ENCODE data around the gene SMARCD2.
A peak's percentile ranks its signal among the peaks of the same experiment; 100 is the strongest.

Gene SMARCD2

DNA sequence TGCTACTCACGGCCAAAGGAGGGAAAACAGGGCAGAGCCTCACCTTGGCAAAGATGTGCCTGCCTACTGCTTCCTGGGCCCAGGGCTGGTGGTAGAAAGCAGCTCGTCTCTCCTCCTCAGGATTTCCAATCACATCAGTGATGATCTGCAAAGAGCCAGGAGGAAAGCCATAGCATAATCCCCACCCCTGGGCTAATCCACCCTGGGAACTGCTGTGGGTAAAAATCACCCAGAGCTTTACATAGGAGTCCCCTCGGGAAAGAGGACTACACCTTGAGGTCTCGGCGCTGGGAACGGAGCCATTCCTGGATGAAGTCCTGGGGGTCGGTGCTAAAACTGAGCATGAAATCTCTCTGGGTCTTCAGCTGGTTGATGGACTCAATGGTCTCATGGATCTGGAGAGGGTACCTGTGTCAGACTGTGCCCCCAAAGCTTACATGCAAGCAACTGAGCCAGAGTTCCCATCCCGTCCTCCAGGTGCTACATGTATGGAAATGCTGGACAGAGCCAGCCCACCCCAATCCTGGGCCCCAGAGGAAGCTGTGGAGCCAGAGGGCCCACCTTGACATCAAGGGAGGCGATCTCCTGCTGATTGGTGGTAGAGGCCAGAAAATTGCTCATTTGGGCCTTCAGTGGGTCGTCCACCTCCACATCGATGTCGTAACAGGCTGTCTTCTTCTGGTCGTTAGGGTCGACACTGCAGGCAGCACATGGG is 9.3 kb downstream of the SMARCD2 start:
- Histone ChIP-seq H3K27me3 (ENCODE audit: insufficient read depth, poor library complexity, severe bottlenecking) (no peaks in the 10 kb centered on the region), H3K4me3 (replicated peaks; ENCODE audit: insufficient read depth, low read length) (no peak overlapping the region), H3K27ac (replicated peaks) (no peak overlapping the region)
- TF ChIP-seq SPI1 (IDR thresholded peaks at IDR 0.05; ENCODE audit: borderline replicate concordance, low read depth), result no peak
- peak; percentile 4; the same call in 1 of the 2 replicates for TF ChIP-seq POLR2AphosphoS5 (IDR thresholded peaks at IDR 0.05; ENCODE audit: low read depth)
- TF ChIP-seq GABPA (IDR thresholded peaks at IDR 0.05; ENCODE audit: low read depth), result no peak
- no peak for DNase-seq (ENCODE audit: low read depth in 1 of 2, low spot score in 1 of 2)

DNA sequence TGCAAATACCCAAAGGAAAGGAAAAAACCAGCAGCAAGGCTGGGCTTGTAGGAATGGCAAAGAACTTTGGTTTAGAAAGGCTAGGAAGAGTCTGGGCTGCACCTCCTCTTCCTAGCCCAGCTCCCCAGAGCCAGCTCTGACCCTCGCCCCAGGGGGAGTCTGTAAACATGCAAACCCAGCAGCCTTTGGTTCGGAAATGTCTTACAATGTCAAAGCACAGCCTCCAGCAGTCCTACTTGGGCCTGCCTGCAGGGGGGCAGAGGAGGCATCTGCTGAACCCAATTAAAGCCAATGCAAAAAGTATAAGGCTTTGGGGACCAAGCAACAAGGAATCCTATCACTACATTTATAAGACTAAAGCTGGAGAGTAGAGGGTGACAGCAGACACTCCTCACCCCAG is 10.0 kb downstream of the SMARCD2 start:
- no peak for DNase-seq (ENCODE audit: low read depth in 1 of 2, low spot score in 1 of 2)
- Histone ChIP-seq H3K4me3 (replicated peaks; ENCODE audit: insufficient read depth, low read length) (no peak overlapping the region), H3K27ac (replicated peaks) (no peak overlapping the region), H3K27me3 (ENCODE audit: insufficient read depth, poor library complexity, severe bottlenecking) (no peaks in the 10 kb centered on the region)
- no peak for TF ChIP-seq SPI1 (IDR thresholded peaks at IDR 0.05; ENCODE audit: borderline replicate concordance, low read depth)
- TF ChIP-seq POLR2AphosphoS5 (IDR thresholded peaks at IDR 0.05; ENCODE audit: low read depth), result no peak
- no peak for TF ChIP-seq GABPA (IDR thresholded peaks at IDR 0.05; ENCODE audit: low read depth)
- TF ChIP-seq, protein P1, sequence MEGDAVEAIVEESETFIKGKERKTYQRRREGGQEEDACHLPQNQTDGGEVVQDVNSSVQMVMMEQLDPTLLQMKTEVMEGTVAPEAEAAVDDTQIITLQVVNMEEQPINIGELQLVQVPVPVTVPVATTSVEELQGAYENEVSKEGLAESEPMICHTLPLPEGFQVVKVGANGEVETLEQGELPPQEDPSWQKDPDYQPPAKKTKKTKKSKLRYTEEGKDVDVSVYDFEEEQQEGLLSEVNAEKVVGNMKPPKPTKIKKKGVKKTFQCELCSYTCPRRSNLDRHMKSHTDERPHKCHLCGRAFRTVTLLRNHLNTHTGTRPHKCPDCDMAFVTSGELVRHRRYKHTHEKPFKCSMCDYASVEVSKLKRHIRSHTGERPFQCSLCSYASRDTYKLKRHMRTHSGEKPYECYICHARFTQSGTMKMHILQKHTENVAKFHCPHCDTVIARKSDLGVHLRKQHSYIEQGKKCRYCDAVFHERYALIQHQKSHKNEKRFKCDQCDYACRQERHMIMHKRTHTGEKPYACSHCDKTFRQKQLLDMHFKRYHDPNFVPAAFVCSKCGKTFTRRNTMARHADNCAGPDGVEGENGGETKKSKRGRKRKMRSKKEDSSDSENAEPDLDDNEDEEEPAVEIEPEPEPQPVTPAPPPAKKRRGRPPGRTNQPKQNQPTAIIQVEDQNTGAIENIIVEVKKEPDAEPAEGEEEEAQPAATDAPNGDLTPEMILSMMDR (IDR thresholded peaks at IDR 0.05; ENCODE audit: insufficient read depth, low read length), result no peak
- TF ChIP-seq, protein P2, sequence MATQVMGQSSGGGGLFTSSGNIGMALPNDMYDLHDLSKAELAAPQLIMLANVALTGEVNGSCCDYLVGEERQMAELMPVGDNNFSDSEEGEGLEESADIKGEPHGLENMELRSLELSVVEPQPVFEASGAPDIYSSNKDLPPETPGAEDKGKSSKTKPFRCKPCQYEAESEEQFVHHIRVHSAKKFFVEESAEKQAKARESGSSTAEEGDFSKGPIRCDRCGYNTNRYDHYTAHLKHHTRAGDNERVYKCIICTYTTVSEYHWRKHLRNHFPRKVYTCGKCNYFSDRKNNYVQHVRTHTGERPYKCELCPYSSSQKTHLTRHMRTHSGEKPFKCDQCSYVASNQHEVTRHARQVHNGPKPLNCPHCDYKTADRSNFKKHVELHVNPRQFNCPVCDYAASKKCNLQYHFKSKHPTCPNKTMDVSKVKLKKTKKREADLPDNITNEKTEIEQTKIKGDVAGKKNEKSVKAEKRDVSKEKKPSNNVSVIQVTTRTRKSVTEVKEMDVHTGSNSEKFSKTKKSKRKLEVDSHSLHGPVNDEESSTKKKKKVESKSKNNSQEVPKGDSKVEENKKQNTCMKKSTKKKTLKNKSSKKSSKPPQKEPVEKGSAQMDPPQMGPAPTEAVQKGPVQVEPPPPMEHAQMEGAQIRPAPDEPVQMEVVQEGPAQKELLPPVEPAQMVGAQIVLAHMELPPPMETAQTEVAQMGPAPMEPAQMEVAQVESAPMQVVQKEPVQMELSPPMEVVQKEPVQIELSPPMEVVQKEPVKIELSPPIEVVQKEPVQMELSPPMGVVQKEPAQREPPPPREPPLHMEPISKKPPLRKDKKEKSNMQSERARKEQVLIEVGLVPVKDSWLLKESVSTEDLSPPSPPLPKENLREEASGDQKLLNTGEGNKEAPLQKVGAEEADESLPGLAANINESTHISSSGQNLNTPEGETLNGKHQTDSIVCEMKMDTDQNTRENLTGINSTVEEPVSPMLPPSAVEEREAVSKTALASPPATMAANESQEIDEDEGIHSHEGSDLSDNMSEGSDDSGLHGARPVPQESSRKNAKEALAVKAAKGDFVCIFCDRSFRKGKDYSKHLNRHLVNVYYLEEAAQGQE (IDR thresholded peaks at IDR 0.05; ENCODE audit: insufficient replicate concordance, low read depth), result no peak

DNA sequence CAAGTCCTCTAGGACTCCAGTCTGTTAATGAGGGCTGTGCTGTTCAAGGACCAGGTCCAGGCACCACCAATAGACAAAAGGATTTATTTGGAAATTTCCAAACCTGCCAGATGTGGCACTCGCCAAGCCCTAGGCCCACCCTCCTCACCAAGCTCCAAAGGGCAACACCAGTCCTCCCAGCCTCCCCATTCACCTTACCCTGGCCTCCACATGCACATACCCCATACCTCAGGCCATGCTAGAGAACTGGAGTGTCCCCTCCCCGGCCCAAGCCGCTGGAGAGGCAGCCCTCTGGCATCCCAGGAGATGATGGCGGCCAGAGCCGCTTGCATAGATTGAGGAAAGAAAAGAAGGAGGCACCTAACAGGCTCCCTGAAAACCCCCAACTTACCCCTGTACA is 10.5 kb downstream of the SMARCD2 start:
- H3K27ac ChIP-seq (replicated peaks), result no peak overlapping the region
- H3K4me3 ChIP-seq (replicated peaks; ENCODE audit: insufficient read depth, low read length), result no peak overlapping the region
- TF ChIP-seq POLR2AphosphoS5 (IDR thresholded peaks at IDR 0.05; ENCODE audit: low read depth) (no peak), SPI1 (IDR thresholded peaks at IDR 0.05; ENCODE audit: borderline replicate concordance, low read depth) (no peak), GABPA (IDR thresholded peaks at IDR 0.05; ENCODE audit: low read depth) (no peak)
- TF ChIP-seq, protein P1 (IDR thresholded peaks at IDR 0.05; ENCODE audit: insufficient read depth, low read length), result no peak
- TF ChIP-seq, protein P2 (IDR thresholded peaks at IDR 0.05; ENCODE audit: insufficient replicate concordance, low read depth), result no peak
- no peak for DNase-seq (ENCODE audit: low read depth in 1 of 2, low spot score in 1 of 2)
- H3K27me3 ChIP-seq (ENCODE audit: insufficient read depth, poor library complexity, severe bottlenecking), result no peaks in the 10 kb centered on the region

DNA sequence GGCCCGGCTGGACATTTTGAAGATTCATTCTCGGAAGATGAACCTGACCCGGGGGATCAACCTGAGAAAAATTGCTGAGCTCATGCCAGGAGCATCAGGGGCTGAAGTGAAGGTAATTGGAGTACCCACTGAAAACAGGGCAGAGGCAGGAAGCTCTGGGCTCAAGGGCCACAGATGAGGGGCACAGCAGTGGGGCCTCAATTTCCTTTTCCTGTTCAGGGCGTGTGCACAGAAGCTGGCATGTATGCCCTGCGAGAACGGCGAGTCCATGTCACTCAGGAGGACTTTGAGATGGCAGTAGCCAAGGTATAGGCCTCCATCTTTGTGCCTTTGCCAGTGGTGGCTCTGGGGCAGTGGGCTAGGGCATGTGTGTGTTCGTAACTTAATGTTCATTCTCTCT is 11.0 kb downstream of the SMARCD2 start:
- H3K27ac ChIP-seq (replicated peaks), result no peak overlapping the region
- TF ChIP-seq, protein P1 (IDR thresholded peaks at IDR 0.05; ENCODE audit: insufficient read depth, low read length), result no peak
- TF ChIP-seq SPI1 (IDR thresholded peaks at IDR 0.05; ENCODE audit: borderline replicate concordance, low read depth), result no peak
- no peak for TF ChIP-seq GABPA (IDR thresholded peaks at IDR 0.05; ENCODE audit: low read depth)
- TF ChIP-seq POLR2AphosphoS5 (IDR thresholded peaks at IDR 0.05; ENCODE audit: low read depth), result no peak
- TF ChIP-seq, protein P2 (IDR thresholded peaks at IDR 0.05; ENCODE audit: insufficient replicate concordance, low read depth), result no peak

More for the DNA sequence above, 11.0 kb downstream of the SMARCD2 start:
- H3K4me3 ChIP-seq (replicated peaks; ENCODE audit: insufficient read depth, low read length), result no peak overlapping the region
- H3K27me3 ChIP-seq (ENCODE audit: insufficient read depth, poor library complexity, severe bottlenecking), result no peaks in the 10 kb centered on the region
- DNase-seq (ENCODE audit: low read depth in 1 of 2, low spot score in 1 of 2), result no peak
